ENCODE results near the gene TMEM63B. TPM values are rescaled to one million over a fixed set of nuclear protein-coding genes. Genes with fewer than 3 reads are reported as not detected.

The TMEM63B gene
- total RNA-seq, 1 donor from 2014 or later: 11.5 TPM

GRCh38 chr6:44115866-44116265 is 11.5 kb upstream of the TMEM63B start:
- peak overlapping the region; percentile 78 for H3K27ac ChIP-seq (ENCODE audit: low read depth, low read length)
- H3K27me3 ChIP-seq (ENCODE audit: control insufficient read depth in 3 of 3, insufficient read depth in 3 of 3, low read length in 3 of 3): no peaks in the 10 kb centered on the region
- peak overlapping the region in 1 of 3 donors; percentile 40 for H3K9ac ChIP-seq (ENCODE audit: low read depth in 1 of 3, low read length in 3 of 3)
- H3K4me3 ChIP-seq (ENCODE audit: low read length in 3 of 3): peak overlapping the region in 1 of 3 donors; percentile 33
- H3K36me3 ChIP-seq (ENCODE audit: control insufficient read depth in 3 of 3, insufficient read depth in 3 of 3, low read length in 3 of 3): peaks cover 25 to 28% (median 25%) of the 10 kb centered on the region in 3 donors
- no peaks in the 10 kb centered on the region for H3K9me3 ChIP-seq (ENCODE audit: control insufficient read depth in 3 of 3, low read length in 3 of 3)
- H3K4me1 ChIP-seq (ENCODE audit: control insufficient read depth in 3 of 3, insufficient read depth in 3 of 3, low read length in 3 of 3): peaks cover 67 to 83% (median 83%) of the 10 kb centered on the region in 3 donors

GRCh38 chr6:44116641-44117382 is 10.5 kb upstream of the TMEM63B start:
- peak overlapping the region; percentile 40 to 52 (median 48) for H3K9ac ChIP-seq (ENCODE audit: low read depth in 1 of 3, low read length in 3 of 3)
- no peaks in the 10 kb centered on the region for H3K9me3 ChIP-seq (ENCODE audit: control insufficient read depth in 3 of 3, low read length in 3 of 3)
- H3K27me3 ChIP-seq (ENCODE audit: control insufficient read depth in 3 of 3, insufficient read depth in 3 of 3, low read length in 3 of 3): no peaks in the 10 kb centered on the region
- peaks cover 19 to 22% (median 20%) of the 10 kb centered on the region in 3 donors for H3K36me3 ChIP-seq (ENCODE audit: control insufficient read depth in 3 of 3, insufficient read depth in 3 of 3, low read length in 3 of 3)
- peak overlapping the region; percentile 78 for H3K27ac ChIP-seq (ENCODE audit: low read depth, low read length)
- peak overlapping the region in 2 of 3 donors; percentile 4 to 11 for H3K4me3 ChIP-seq (ENCODE audit: low read length in 3 of 3)
- H3K4me1 ChIP-seq (ENCODE audit: control insufficient read depth in 3 of 3, insufficient read depth in 3 of 3, low read length in 3 of 3): peaks cover 64 to 83% (median 82%) of the 10 kb centered on the region in 3 donors

- peaks cover 63 to 84% (median 82%) of the 10 kb centered on the region in 3 donors for H3K4me1 ChIP-seq (ENCODE audit: control insufficient read depth in 3 of 3, insufficient read depth in 3 of 3, low read length in 3 of 3)
- H3K4me3 ChIP-seq (ENCODE audit: low read length in 3 of 3): no peak overlapping the region
- peak overlapping the region in 1 of 3 donors; percentile 26 for H3K9ac ChIP-seq (ENCODE audit: low read depth in 1 of 3, low read length in 3 of 3)
- peaks cover 14 to 16% (median 15%) of the 10 kb centered on the region in 3 donors for H3K36me3 ChIP-seq (ENCODE audit: control insufficient read depth in 3 of 3, insufficient read depth in 3 of 3, low read length in 3 of 3)
- no peaks in the 10 kb centered on the region for H3K27me3 ChIP-seq (ENCODE audit: control insufficient read depth in 3 of 3, insufficient read depth in 3 of 3, low read length in 3 of 3)
- peak overlapping the region; percentile 78 for H3K27ac ChIP-seq (ENCODE audit: low read depth, low read length)
- H3K9me3 ChIP-seq (ENCODE audit: control insufficient read depth in 3 of 3, low read length in 3 of 3): no peaks in the 10 kb centered on the region
Observed at GRCh38 chr6:44117397-44118128, 9.8 kb upstream of the TMEM63B start.

GRCh38 chr6:44119704-44120262 is 7.6 kb upstream of the TMEM63B start:
- Histone ChIP-seq H3K9me3 (ENCODE audit: control insufficient read depth in 3 of 3, low read length in 3 of 3) (no peaks in the 10 kb centered on the region), H3K27me3 (ENCODE audit: control insufficient read depth in 3 of 3, insufficient read depth in 3 of 3, low read length in 3 of 3) (no peaks in the 10 kb centered on the region), H3K4me1 (ENCODE audit: control insufficient read depth in 3 of 3, insufficient read depth in 3 of 3, low read length in 3 of 3) (peaks cover 76 to 92% (median 84%) of the 10 kb centered on the region in 3 donors), H3K4me3 (ENCODE audit: low read length in 3 of 3) (peak overlapping the region in 1 of 3 donors; percentile 15), H3K27ac (ENCODE audit: low read depth, low read length) (peak overlapping the region; percentile 79), H3K9ac (ENCODE audit: low read depth in 1 of 3, low read length in 3 of 3) (peak overlapping the region in 1 of 3 donors; percentile 60), H3K36me3 (ENCODE audit: control insufficient read depth in 3 of 3, insufficient read depth in 3 of 3, low read length in 3 of 3) (peaks cover 0 to 3% (median 0%) of the 10 kb centered on the region in 3 donors)

- Histone ChIP-seq H3K27ac (ENCODE audit: low read depth, low read length) (peak overlapping the region; percentile 79), H3K9ac (ENCODE audit: low read depth in 1 of 3, low read length in 3 of 3) (peak overlapping the region in 2 of 3 donors; percentile 43 to 63), H3K27me3 (ENCODE audit: control insufficient read depth in 3 of 3, insufficient read depth in 3 of 3, low read length in 3 of 3) (no peaks in the 10 kb centered on the region), H3K36me3 (ENCODE audit: control insufficient read depth in 3 of 3, insufficient read depth in 3 of 3, low read length in 3 of 3) (no peaks in the 10 kb centered on the region), H3K4me1 (ENCODE audit: control insufficient read depth in 3 of 3, insufficient read depth in 3 of 3, low read length in 3 of 3) (peaks cover 79 to 93% (median 82%) of the 10 kb centered on the region in 3 donors), H3K4me3 (ENCODE audit: low read length in 3 of 3) (peak overlapping the region in 2 of 3 donors; percentile 12 to 30), H3K9me3 (ENCODE audit: control insufficient read depth in 3 of 3, low read length in 3 of 3) (no peaks in the 10 kb centered on the region)
Observed at GRCh38 chr6:44120692-44121443, 6.5 kb upstream of the TMEM63B start.

- Histone ChIP-seq H3K4me1 (ENCODE audit: control insufficient read depth in 3 of 3, insufficient read depth in 3 of 3, low read length in 3 of 3) (peaks cover 63 to 84% (median 67%) of the 10 kb centered on the region in 3 donors), H3K9me3 (ENCODE audit: control insufficient read depth in 3 of 3, low read length in 3 of 3) (no peaks in the 10 kb centered on the region), H3K27ac (ENCODE audit: low read depth, low read length) (peak overlapping the region; percentile 79), H3K36me3 (ENCODE audit: control insufficient read depth in 3 of 3, insufficient read depth in 3 of 3, low read length in 3 of 3) (no peaks in the 10 kb centered on the region), H3K4me3 (ENCODE audit: low read length in 3 of 3) (peak overlapping the region in 1 of 3 donors; percentile 38), H3K9ac (ENCODE audit: low read depth in 1 of 3, low read length in 3 of 3) (peak overlapping the region; percentile 57 to 70 (median 58)), H3K27me3 (ENCODE audit: control insufficient read depth in 3 of 3, insufficient read depth in 3 of 3, low read length in 3 of 3) (no peaks in the 10 kb centered on the region)
Observed at GRCh38 chr6:44122801-44123200, 4.6 kb upstream of the TMEM63B start.

- Histone ChIP-seq H3K4me3 (ENCODE audit: low read length in 3 of 3) (no peak overlapping the region), H3K4me1 (ENCODE audit: control insufficient read depth in 3 of 3, insufficient read depth in 3 of 3, low read length in 3 of 3) (peaks cover 59 to 81% (median 67%) of the 10 kb centered on the region in 3 donors), H3K27me3 (ENCODE audit: control insufficient read depth in 3 of 3, insufficient read depth in 3 of 3, low read length in 3 of 3) (no peaks in the 10 kb centered on the region), H3K36me3 (ENCODE audit: control insufficient read depth in 3 of 3, insufficient read depth in 3 of 3, low read length in 3 of 3) (no peaks in the 10 kb centered on the region), H3K9me3 (ENCODE audit: control insufficient read depth in 3 of 3, low read length in 3 of 3) (no peaks in the 10 kb centered on the region), H3K9ac (ENCODE audit: low read depth in 1 of 3, low read length in 3 of 3) (no peak overlapping the region), H3K27ac (ENCODE audit: low read depth, low read length) (peak overlapping the region; percentile 79)
Observed at GRCh38 chr6:44123544-44123943, 3.8 kb upstream of the TMEM63B start.

- H3K4me3 ChIP-seq (ENCODE audit: low read length in 3 of 3): peak overlapping the region; percentile 75 to 87 (median 87)
- peaks cover 0 to 4% (median 3%) of the 10 kb centered on the region in 3 donors for H3K36me3 ChIP-seq (ENCODE audit: control insufficient read depth in 3 of 3, insufficient read depth in 3 of 3, low read length in 3 of 3)
- H3K4me1 ChIP-seq (ENCODE audit: control insufficient read depth in 3 of 3, insufficient read depth in 3 of 3, low read length in 3 of 3): peaks cover 35 to 62% (median 52%) of the 10 kb centered on the region in 3 donors
- peak overlapping the region; percentile 92 for H3K27ac ChIP-seq (ENCODE audit: low read depth, low read length)
- H3K9me3 ChIP-seq (ENCODE audit: control insufficient read depth in 3 of 3, low read length in 3 of 3): no peaks in the 10 kb centered on the region
- H3K9ac ChIP-seq (ENCODE audit: low read depth in 1 of 3, low read length in 3 of 3): peak overlapping the region; percentile 83 to 88 (median 87)
- H3K27me3 ChIP-seq (ENCODE audit: control insufficient read depth in 3 of 3, insufficient read depth in 3 of 3, low read length in 3 of 3): no peaks in the 10 kb centered on the region
Observed at GRCh38 chr6:44126320-44127149, 819 bp upstream of the TMEM63B start.

All from skeletal muscle tissue (tissue), 4 donors.